ENCODE data around the gene CELA2A.

The CELA2A gene

GRCh38 chr1:15492596-15492995 is 36.1 kb downstream of the CELA2A start:
- peaks cover under 1% of the 10 kb centered on the region for H3K9me3 ChIP-seq (ENCODE audit: severe bottlenecking)
- no peak overlapping the region for H3K4me3 ChIP-seq (ENCODE audit: low read depth, low read length)
- DNase-seq: no peak
- H3K36me3 ChIP-seq: peaks cover 8% of the 10 kb centered on the region
- no peak overlapping the region for H3K27ac ChIP-seq
- TF ChIP-seq CTCF (IDR thresholded peaks at IDR 0.05; ENCODE audit: low read depth, low read length): no peak
- H3K27me3 ChIP-seq (ENCODE audit: insufficient read depth, low read depth, severe bottlenecking): no peaks in the 10 kb centered on the region

GRCh38 chr1:15493869-15494390 is 37.4 kb downstream of the CELA2A start:
- no peak overlapping the region for H3K27ac ChIP-seq
- no peaks in the 10 kb centered on the region for H3K27me3 ChIP-seq (ENCODE audit: insufficient read depth, low read depth, severe bottlenecking)
- H3K4me3 ChIP-seq (ENCODE audit: low read depth, low read length): no peak overlapping the region
- DNase-seq: no peak
- H3K36me3 ChIP-seq: peaks cover 8% of the 10 kb centered on the region
- no peak for TF ChIP-seq CTCF (IDR thresholded peaks at IDR 0.05; ENCODE audit: low read depth, low read length)
- peaks cover 3% of the 10 kb centered on the region for H3K9me3 ChIP-seq (ENCODE audit: severe bottlenecking)

DNA sequence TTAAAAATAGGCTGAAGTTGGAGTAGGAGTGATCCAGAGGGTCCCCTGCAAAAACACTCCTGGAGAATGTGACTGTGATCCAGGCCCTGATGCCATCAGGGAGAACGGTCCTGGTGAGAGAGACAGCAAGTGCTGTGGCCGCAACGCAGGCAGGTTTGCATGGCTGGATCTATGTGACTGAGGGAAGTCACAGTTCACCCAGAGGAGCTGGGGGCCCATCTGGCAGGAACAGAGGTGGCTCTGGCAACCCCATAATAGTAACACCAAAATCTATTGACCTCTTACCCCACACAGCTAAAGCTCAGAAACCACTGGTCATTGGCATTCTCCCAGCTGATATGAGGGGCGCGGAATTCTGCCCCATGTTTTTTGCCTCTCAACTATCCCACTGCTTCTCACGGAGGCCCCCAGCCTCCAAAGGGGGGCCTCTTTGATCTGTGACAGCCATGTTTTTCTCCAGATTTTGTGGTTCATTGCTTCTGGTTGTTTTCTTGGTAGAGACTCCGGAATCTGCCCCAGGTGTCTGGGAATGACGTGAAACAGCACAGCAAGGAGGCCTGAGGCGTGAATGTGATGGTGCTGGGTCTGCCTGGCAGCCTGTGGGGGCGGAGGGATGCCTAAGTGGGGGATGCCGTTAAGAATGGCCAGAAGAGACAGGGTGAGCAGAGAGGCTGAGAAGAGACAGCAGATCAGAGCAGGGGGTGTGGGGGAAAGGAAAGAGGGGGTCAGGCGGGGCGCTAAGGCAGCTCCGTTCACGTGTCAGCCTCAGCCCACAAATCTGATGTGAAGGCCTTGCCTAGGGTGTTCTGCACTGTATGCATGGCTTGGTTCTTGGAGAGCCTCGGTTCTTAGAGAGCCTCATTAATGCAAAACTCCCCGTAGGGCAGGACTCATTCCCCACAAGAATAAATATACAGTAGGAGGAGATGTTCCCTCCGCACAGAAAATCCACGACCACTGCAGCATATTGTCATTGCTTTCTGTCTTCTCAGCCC is 43.9 kb downstream of the CELA2A start:
- H3K4me3 ChIP-seq (ENCODE audit: low read depth, low read length): no peak overlapping the region
- H3K36me3 ChIP-seq: peaks cover 6% of the 10 kb centered on the region
- TF ChIP-seq CTCF (IDR thresholded peaks at IDR 0.05; ENCODE audit: low read depth, low read length): no peak
- peaks cover 3% of the 10 kb centered on the region for H3K9me3 ChIP-seq (ENCODE audit: severe bottlenecking)
- no peak for DNase-seq
- H3K27me3 ChIP-seq (ENCODE audit: insufficient read depth, low read depth, severe bottlenecking): no peaks in the 10 kb centered on the region
- no peak overlapping the region for H3K27ac ChIP-seq

GRCh38 chr1:15501208-15502032 is 44.9 kb downstream of the CELA2A start:
- Histone ChIP-seq H3K9me3 (ENCODE audit: severe bottlenecking) (peaks cover 3% of the 10 kb centered on the region), H3K4me3 (ENCODE audit: low read depth, low read length) (no peak overlapping the region), H3K27me3 (ENCODE audit: insufficient read depth, low read depth, severe bottlenecking) (no peaks in the 10 kb centered on the region), H3K27ac (no peak overlapping the region), H3K36me3 (peaks cover 6% of the 10 kb centered on the region)
- peak; percentile 82 for TF ChIP-seq CTCF (IDR thresholded peaks at IDR 0.05; ENCODE audit: low read depth, low read length)
- peak; percentile 78 for DNase-seq

GRCh38 chr1:15504436-15504835 is 47.9 kb downstream of the CELA2A start:
- Histone ChIP-seq H3K9me3 (ENCODE audit: severe bottlenecking) (no peaks in the 10 kb centered on the region), H3K27ac (no peak overlapping the region), H3K36me3 (peaks cover 9% of the 10 kb centered on the region), H3K4me3 (ENCODE audit: low read depth, low read length) (no peak overlapping the region), H3K27me3 (ENCODE audit: insufficient read depth, low read depth, severe bottlenecking) (no peaks in the 10 kb centered on the region)
- no peak for TF ChIP-seq CTCF (IDR thresholded peaks at IDR 0.05; ENCODE audit: low read depth, low read length)
- DNase-seq: no peak

All from WERI-Rb-1 (cell line).